NT2/D1 (cell line): Measurements from ENCODE around the gene RAB34.

ENCODE experiments used
- DNase-seq: peaks from one replicate; pipeline ENCODE4 v3.0.0-alpha.2; 2011; ENCODE audit warnings: low read depth, low spot score
- H3K27me3 ChIP-seq: 2 replicates; pipeline ENCODE4 v1.6.0; 2011; ENCODE audit warnings: mild to moderate bottlenecking; ENCODE audit not compliant: insufficient read length, insufficient read depth
- H3K36me3 ChIP-seq: 2 replicates; pipeline ENCODE4 v1.6.1; 2011; ENCODE audit warnings: mild to moderate bottlenecking, low read length, mixed read lengths; ENCODE audit not compliant: insufficient read depth, insufficient read length
- H3K4me1 ChIP-seq: 2 replicates; pipeline ENCODE4 v1.5.1; 2011; ENCODE audit not compliant: insufficient read depth, insufficient read length
- H3K4me3 ChIP-seq: 2 replicates; pipeline ENCODE4 v1.5.1; 2011; ENCODE audit warnings: low read depth; ENCODE audit not compliant: insufficient read length
- H3K9ac ChIP-seq: 2 replicates; pipeline ENCODE4 v1.6.0; 2011; ENCODE audit warnings: low read depth; ENCODE audit not compliant: insufficient read length
- H3K9me3 ChIP-seq: 2 replicates; pipeline ENCODE4 v1.5.1; 2011; ENCODE audit warnings: mild to moderate bottlenecking, low read length; ENCODE audit not compliant: insufficient read depth
- SUZ12 ChIP-seq: IDR thresholded peaks from 2 replicates; pipeline ENCODE4 v1.6.1; 2011; ENCODE audit not compliant: insufficient read length, insufficient read depth; ENCODE audit errors: extremely low read depth
- YY1 ChIP-seq: IDR thresholded peaks from 2 replicates; pipeline ENCODE4 v1.6.1; 2011; ENCODE audit not compliant: insufficient read length, insufficient read depth
- ZNF274 ChIP-seq: IDR thresholded peaks from 2 replicates; pipeline ENCODE4 v1.6.1; 2011; ENCODE audit warnings: mild to moderate bottlenecking, low read depth, low read length

The RAB34 gene

GRCh38 chr17:28716740-28717577, 709 bp downstream of the RAB34 start:
- no peak for DNase-seq
- Histone ChIP-seq H3K36me3 (peaks cover 56% of the 10 kb centered on the region), H3K9me3 (no peaks in the 10 kb centered on the region), H3K4me3 (peak overlapping the region; percentile 79), H3K27me3 (no peaks in the 10 kb centered on the region), H3K9ac (peak overlapping the region; percentile 88), H3K4me1 (peaks cover 16% of the 10 kb centered on the region)
- TF ChIP-seq ZNF274 (no peak), YY1 (no peak), SUZ12 (no peak)

GRCh38 chr17:28715217-28715616, 2.5 kb downstream of the RAB34 start:
- peaks cover 39% of the 10 kb centered on the region for H3K36me3 ChIP-seq
- no peak for DNase-seq
- peaks cover 16% of the 10 kb centered on the region for H3K4me1 ChIP-seq
- no peaks in the 10 kb centered on the region for H3K27me3 ChIP-seq
- no peak overlapping the region for H3K4me3 ChIP-seq
- TF ChIP-seq YY1 (no peak), SUZ12 (no peak), ZNF274 (no peak)
- H3K9me3 ChIP-seq, result no peaks in the 10 kb centered on the region
- H3K9ac ChIP-seq, result peak overlapping the region; percentile 17

- Histone ChIP-seq H3K4me3 (no peak overlapping the region), H3K9me3 (no peaks in the 10 kb centered on the region), H3K4me1 (peaks cover 20% of the 10 kb centered on the region), H3K9ac (no peak overlapping the region), H3K36me3 (peaks cover 39% of the 10 kb centered on the region), H3K27me3 (no peaks in the 10 kb centered on the region)
- DNase-seq, result no peak
- TF ChIP-seq SUZ12 (no peak), YY1 (no peak), ZNF274 (no peak)
Observed at GRCh38 chr17:28714281-28714680, 3.4 kb downstream of the RAB34 start.

GRCh38 chr17:28712705-28713415, 4.8 kb downstream of the RAB34 start:
- H3K9ac ChIP-seq, result peak overlapping the region; percentile 87
- H3K27me3 ChIP-seq, result no peaks in the 10 kb centered on the region
- peaks cover 20% of the 10 kb centered on the region for H3K4me1 ChIP-seq
- TF ChIP-seq SUZ12, result no peak
- no peak for TF ChIP-seq ZNF274
- no peak for TF ChIP-seq YY1
- H3K36me3 ChIP-seq, result peaks cover 39% of the 10 kb centered on the region
- H3K9me3 ChIP-seq, result no peaks in the 10 kb centered on the region
- peak overlapping the region; percentile 37 for H3K4me3 ChIP-seq
- no peak for DNase-seq

GRCh38 chr17:28712032-28712704, 5.5 kb downstream of the RAB34 start:
- no peak for TF ChIP-seq YY1
- Histone ChIP-seq H3K27me3 (no peaks in the 10 kb centered on the region), H3K4me3 (peak overlapping the region; percentile 37), H3K9ac (peak overlapping the region; percentile 87), H3K4me1 (peaks cover 20% of the 10 kb centered on the region), H3K36me3 (peaks cover 40% of the 10 kb centered on the region), H3K9me3 (no peaks in the 10 kb centered on the region)
- no peak for DNase-seq

GRCh38 chr17:28711723-28712031, 6.0 kb downstream of the RAB34 start, which contains the start of gene PROCA1:
Gene PROCA1 (minus strand): TSS chr17:28711888. CDS start chr17:28711660, 228 bp downstream.
- TF ChIP-seq ZNF274 (no peak), SUZ12 (no peak), YY1 (no peak)
- H3K9me3 ChIP-seq, result no peaks in the 10 kb centered on the region
- H3K9ac ChIP-seq, result peak within 1 kb of the TSS; percentile 97
- no peak for DNase-seq
- peaks cover 43% of the 10 kb centered on the region for H3K36me3 ChIP-seq
- H3K4me1 ChIP-seq, result peaks cover 22% of the 10 kb centered on the region
- H3K4me3 ChIP-seq, result peak within 1 kb of the TSS; percentile 67
- H3K27me3 ChIP-seq, result no peaks in the 10 kb centered on the region
